Measurements from ENCODE around the gene LITAFD.

GRCh38 chr16:8905795-8906591 lies 23.8 kb downstream of the LITAFD start:
- TF ChIP-seq POLR2AphosphoS5 (IDR thresholded peaks at IDR 0.05; ENCODE audit: low read depth, low read length) = no peak
- TF ChIP-seq POLR2A (IDR thresholded peaks at IDR 0.05; ENCODE audit: low read depth, low read length) = no peak
- TF ChIP-seq TAF1 (IDR thresholded peaks at IDR 0.05; ENCODE audit: borderline replicate concordance, low read depth, low read length) = no peak
